Subcutaneous adipose tissue (tissue), 4 donors: Measurements from ENCODE around the gene PCDH17. TPM values are rescaled to one million over a fixed set of nuclear protein-coding genes. Genes with fewer than 3 reads are reported as not detected.

Experiments used
- total RNA-seq, 4 donors: library from RNA; depleted of rRNA; stranded (reverse); fragments of >200 nt; gene quantifications; one replicate each; pipeline ENCODE4 v1.1.0, GENCODE V29; 2016
- TF ChIP-seq, protein P1 (sequence below): fragments of 450-650 bp; IDR thresholded peaks from one replicate; pipeline ENCODE4 v1.5.1; 2016; ENCODE audit warnings: low read depth, mild to moderate bottlenecking, control low read depth, antibody characterized with exemption, moderate library complexity

The PCDH17 gene
- total RNA-seq, 4 donors from 2014 or later = 0.68 to 5.7 (median 2.4) TPM

DNA sequence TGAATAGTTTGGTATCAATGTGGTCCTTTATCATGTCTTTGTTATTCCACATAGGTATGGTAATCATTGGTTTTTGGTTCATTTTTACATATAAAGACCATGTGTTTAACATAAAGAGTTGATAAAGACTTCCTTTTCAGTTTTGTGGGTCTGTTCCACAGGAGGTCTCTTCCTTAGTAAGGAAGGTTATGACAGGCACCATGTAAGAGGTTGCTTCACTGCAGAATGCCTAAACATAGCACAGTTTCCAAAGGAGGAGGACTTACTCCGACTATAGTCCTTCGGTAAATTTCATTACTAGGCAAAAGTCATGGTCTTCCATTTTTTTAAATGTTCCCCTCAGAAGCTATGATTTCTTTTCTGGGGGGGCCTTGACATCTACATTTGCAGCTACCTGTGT lies 27.1 kb upstream of the PCDH17 start:
- TF ChIP-seq, protein P1, sequence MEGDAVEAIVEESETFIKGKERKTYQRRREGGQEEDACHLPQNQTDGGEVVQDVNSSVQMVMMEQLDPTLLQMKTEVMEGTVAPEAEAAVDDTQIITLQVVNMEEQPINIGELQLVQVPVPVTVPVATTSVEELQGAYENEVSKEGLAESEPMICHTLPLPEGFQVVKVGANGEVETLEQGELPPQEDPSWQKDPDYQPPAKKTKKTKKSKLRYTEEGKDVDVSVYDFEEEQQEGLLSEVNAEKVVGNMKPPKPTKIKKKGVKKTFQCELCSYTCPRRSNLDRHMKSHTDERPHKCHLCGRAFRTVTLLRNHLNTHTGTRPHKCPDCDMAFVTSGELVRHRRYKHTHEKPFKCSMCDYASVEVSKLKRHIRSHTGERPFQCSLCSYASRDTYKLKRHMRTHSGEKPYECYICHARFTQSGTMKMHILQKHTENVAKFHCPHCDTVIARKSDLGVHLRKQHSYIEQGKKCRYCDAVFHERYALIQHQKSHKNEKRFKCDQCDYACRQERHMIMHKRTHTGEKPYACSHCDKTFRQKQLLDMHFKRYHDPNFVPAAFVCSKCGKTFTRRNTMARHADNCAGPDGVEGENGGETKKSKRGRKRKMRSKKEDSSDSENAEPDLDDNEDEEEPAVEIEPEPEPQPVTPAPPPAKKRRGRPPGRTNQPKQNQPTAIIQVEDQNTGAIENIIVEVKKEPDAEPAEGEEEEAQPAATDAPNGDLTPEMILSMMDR = no peak

DNA sequence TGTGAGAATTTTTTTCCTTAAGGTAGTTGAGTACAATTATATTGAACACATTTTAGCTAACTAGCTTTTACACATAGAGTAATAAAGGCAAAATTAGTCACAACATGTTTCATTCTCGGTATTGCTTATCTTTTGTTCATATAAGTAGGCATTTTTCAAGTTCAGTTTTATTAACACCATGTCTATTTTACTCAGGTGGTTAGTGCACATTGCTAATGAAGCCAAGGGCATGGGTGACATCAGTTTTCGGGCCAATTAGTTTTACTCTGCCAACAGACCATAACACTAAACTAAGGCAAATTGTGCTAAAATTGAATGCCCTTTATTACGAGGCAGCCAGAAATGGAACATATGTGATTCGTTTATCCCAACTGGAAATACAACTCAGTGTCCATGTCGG lies 19.6 kb upstream of the PCDH17 start:
- TF ChIP-seq, protein P1 = no peak

DNA sequence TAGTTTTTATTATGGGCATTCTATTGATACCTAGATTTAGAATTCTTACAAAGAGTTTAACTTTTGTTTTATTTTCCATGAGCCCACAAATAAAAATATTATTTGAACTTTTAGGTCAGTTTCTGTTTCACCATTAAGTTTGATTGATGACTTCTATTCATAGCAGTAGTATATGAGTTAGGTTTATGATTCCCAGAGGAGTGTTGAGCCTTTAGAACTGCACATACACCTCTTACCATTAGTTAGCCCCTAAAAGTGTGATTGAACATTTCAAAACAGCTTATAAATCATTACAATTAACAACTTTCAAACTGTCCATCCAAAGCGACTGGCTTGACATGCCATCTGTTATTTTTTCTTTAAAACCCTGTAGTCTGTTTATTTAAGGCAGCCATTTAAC lies 19.0 kb upstream of the PCDH17 start:
- TF ChIP-seq, protein P1 = no peak

DNA sequence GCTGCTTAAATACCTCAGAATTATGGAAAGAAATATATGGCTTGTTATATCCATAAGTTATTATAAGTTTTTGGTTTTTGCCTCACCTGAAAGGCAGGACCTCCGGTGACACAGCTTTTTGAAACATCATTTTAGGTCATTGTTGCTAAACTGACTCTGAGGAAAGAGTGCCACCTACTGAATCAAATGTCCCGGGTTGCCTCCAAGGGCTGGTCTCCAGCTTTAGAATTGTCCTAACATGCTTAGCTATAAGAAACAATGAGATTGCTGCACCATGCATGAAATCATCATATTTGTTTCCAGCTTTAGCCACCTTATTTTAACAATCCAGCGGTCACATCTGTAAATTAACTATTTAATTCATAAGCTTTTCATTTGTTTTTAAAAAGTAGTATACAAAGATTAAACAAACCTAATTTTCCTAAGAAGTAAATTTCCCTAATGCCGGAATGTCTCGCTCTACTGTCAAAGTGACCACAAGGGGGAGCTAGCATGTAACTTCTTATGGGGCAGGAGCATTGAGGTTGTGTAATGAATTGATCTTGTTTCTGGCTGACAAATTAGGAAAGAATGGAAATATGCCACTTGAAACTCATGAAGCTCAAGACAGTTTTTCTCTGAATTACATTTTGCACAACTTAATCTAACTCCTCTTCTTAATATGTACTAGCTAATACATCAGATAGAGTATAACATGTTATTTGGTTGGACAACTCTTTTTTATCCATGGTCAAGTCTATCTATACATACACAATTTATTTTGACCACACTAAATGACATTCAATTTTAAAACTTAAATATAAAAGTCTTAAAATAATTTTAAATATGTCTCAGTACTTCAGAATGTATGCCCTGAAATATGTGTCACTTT lies 6.7 kb upstream of the PCDH17 start:
- TF ChIP-seq, protein P1 = no peak

DNA sequence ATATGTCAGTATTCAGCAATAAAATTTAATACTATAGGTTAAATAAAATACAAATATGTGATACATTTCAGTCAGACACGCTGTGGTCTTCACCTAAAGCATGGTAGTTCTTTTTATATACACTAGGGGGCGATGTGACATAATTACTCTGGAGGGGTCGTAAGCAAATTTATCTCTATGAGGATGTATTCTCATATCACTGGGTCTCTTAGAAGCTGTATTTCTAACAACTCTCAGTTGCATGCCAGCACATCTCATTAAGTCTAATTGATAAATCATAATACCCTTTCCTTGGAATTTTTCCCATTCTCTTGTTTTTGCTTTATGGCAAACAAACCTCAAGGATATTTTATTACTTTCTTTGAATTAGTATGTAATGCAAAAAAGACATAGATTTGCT lies 3.9 kb upstream of the PCDH17 start:
- TF ChIP-seq, protein P1 = no peak

DNA sequence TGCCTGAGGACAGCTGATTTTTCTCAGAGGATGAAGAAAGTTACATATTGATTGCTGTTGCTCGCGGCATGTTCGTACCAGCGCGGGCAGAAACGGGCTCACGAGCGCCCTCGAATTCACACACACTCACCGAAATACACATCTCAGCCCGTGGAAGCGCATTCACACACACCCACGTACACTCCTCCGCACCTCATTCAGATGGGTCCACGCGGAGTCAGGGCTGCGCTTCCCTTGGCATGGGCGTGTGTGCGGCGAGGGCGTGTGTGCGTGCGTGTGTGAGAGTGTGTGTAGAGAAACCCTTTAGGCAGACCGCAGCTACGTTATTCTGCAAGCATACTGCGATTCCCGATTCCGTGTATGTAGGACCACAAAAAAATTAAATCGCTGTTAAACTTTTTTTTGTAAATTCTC lies 2.1 kb upstream of the PCDH17 start:
- TF ChIP-seq, protein P1 = no peak

DNA sequence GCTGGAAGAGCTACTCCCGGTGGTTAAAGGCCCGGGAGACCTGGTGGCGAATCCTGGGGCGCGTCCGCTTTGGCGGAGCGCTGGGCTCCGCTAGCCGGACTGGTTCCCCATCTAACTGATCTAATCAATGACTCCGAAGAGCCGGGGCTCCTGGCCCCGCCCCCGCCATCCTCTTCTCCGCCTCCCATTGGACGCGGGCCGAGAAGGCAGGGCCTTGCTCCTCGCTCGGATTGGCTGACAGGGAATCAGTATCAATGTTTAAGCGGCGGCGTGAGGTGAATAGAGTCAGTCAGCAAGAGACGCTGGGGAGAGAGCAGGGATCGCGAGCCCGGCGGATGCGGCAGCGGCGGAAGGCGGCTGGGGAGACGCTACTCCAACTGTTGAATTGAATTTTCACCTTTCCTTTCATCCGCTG lies 1.7 kb upstream of the PCDH17 start:
- TF ChIP-seq, protein P1 = no peak
